Prostate gland (tissue), 2 donors: ENCODE data around the gene ECM1. TPM values are rescaled to one million over a fixed set of nuclear protein-coding genes. Genes with fewer than 3 reads are reported as not detected.

ENCODE experiments used
- DNase-seq: peaks from one replicate; pipeline ENCODE4 v3.0.0-alpha.2; 2019; ENCODE audit warnings: low spot score
- H3K27ac ChIP-seq, 2 donors: fragments of 200-600 bp; sonication (generic); 2 replicates each; pipeline ENCODE4 v1.5.1; 2017 to 2019
- H3K27me3 ChIP-seq: fragments of 200-600 bp; sonication (generic); replicated peaks from 2 replicates; pipeline ENCODE4 v1.5.1; 2019; ENCODE audit not compliant: insufficient read depth
- H3K36me3 ChIP-seq, 2 donors: fragments of 200-600 bp; sonication (generic); 1 replicate in 1 of 2; 2 replicates in 1 of 2; pipeline versions ENCODE4 v1.5.1 to v1.8.1; 2017 to 2019
- H3K4me1 ChIP-seq: fragments of 200-600 bp; sonication (generic); replicated peaks from 2 replicates; pipeline ENCODE4 v1.5.1; 2019
- H3K4me3 ChIP-seq, 2 donors: fragments of 200-600 bp; sonication (generic); 2 replicates each; pipeline ENCODE4 v1.5.1; 2017 to 2019
- H3K9me3 ChIP-seq: fragments of 200-600 bp; sonication (generic); 2 replicates; pipeline ENCODE4 v1.5.1; 2017
- POLR2A ChIP-seq: fragments of 450-650 bp; IDR thresholded peaks from one replicate; pipeline ENCODE4 v1.6.1; 2016; ENCODE audit warnings: antibody characterized with exemption, mild to moderate bottlenecking
- POLR2AphosphoS5 ChIP-seq: sonication (generic); formaldehyde crosslinking; IDR thresholded peaks from one replicate; pipeline ENCODE4 v1.6.1; 2017; ENCODE audit warnings: antibody characterized with exemption
- WGBS: methylation state at CpG from one replicate; pipeline ENCODE4 v1.1.5; 2018; 5-methylcytosine and 5-hydroxymethylcytosine counted together
- intact Hi-C: fragments of 100-400 bp; cut with DNase I; formaldehyde crosslinking; loops from one replicate; pipeline ENCODE4 v1.14.2; 2022
- microRNA-seq: library from miRNA; unstranded; fragments of <30 nt; microRNA quantifications from one replicate; pipeline ENCODE4, GENCODE V29; 2016
- small RNA-seq, 2 donors: library from RNA; depleted of rRNA; stranded (forward); fragments of <200 nt; gene quantifications; one replicate each; pipeline ENCODE3, GENCODE V24; 2016
- total RNA-seq, 2 donors: library from RNA; depleted of rRNA; stranded (reverse); fragments of >200 nt; gene quantifications; one replicate each; pipeline ENCODE4 v1.1.0, GENCODE V29; 2016
- TF ChIP-seq, protein P1 (sequence below), 4 experiments: fragments of 200-600 bp in 2 of 4; fragments of 450-650 bp in 2 of 4; sonication (generic) in 2 of 4; IDR thresholded peaks; 1 replicate in 3 of 4; 2 replicates in 1 of 4; pipeline ENCODE4 v1.5.1; 2016 to 2019; ENCODE audit warnings: antibody characterized with exemption in 4 of 4, mild to moderate bottlenecking in 2 of 4, moderate library complexity in 2 of 4

Gene ECM1
- total RNA-seq, 2 donors from 2014 or later, result 4.7 to 12.3 TPM

GRCh38 chr1:150560576-150561253 is 52.8 kb downstream of the ECM1 start:
- Histone ChIP-seq H3K4me1 (peaks cover 30% of the 10 kb centered on the region), H3K36me3 (no peaks in the 10 kb centered on the region), H3K4me3 (peak overlapping the region; percentile 31 to 43), H3K27ac (peak overlapping the region; percentile 100), H3K9me3 (no peaks in the 10 kb centered on the region), H3K27me3 (no peaks in the 10 kb centered on the region)
- peak; percentile 89 for DNase-seq
- TF ChIP-seq POLR2A (no peak), POLR2AphosphoS5 (no peak)
- TF ChIP-seq, protein P1, sequence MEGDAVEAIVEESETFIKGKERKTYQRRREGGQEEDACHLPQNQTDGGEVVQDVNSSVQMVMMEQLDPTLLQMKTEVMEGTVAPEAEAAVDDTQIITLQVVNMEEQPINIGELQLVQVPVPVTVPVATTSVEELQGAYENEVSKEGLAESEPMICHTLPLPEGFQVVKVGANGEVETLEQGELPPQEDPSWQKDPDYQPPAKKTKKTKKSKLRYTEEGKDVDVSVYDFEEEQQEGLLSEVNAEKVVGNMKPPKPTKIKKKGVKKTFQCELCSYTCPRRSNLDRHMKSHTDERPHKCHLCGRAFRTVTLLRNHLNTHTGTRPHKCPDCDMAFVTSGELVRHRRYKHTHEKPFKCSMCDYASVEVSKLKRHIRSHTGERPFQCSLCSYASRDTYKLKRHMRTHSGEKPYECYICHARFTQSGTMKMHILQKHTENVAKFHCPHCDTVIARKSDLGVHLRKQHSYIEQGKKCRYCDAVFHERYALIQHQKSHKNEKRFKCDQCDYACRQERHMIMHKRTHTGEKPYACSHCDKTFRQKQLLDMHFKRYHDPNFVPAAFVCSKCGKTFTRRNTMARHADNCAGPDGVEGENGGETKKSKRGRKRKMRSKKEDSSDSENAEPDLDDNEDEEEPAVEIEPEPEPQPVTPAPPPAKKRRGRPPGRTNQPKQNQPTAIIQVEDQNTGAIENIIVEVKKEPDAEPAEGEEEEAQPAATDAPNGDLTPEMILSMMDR (IDR thresholded peaks at IDR 0.05), result peak; percentile 89 to 96 (median 92)
- WGBS, result 15% methylated on average over 17 of the region's 17 CpGs
- intact Hi-C loops, result loop anchor here (2.0 to 5.0 kb wide), 2 partner anchors 60 to 252 kb away; no protein-coding TSS in a partner anchor

DNA sequence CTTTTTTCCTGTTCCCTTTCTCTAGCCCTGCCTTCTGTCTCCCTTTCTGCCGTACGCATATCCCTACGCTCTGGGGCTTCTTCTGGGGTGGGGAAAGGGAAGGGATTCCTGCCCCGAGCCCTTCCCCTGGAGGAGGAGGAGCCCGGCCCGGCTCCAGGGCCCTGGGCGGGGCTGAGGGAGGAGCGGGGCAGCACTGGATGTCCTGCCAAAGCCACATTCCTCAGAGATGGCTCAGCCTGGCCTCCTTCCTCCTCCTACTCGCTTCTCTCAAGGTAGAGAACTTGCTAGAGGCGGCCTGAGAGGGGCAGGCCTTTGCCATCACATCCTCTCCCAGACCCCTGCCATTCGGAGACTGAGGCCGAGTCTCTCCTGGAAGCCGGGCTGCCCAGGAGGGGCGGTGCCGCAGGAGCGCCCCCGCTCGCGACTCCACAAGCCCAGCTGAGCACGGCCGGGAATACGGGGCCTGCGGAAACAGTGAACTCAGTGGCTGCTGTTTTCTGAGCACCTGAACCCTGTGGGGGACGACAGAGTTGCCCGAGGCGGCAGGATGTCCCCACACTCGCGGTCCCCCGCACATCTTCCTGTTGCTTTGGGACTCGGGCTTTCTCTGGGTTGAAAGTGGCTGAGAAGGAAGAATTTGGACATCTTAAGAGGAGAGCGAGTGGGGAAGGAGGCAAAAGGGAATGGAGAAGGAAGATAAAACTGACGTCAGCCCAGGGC is 53.5 kb downstream of the ECM1 start:
- Histone ChIP-seq H3K27ac (peak overlapping the region; percentile 100), H3K4me3 (peak overlapping the region; percentile 31 to 43), H3K36me3 (no peaks in the 10 kb centered on the region), H3K9me3 (no peaks in the 10 kb centered on the region), H3K4me1 (peaks cover 34% of the 10 kb centered on the region), H3K27me3 (no peaks in the 10 kb centered on the region)
- TF ChIP-seq POLR2AphosphoS5 (peak; percentile 99), POLR2A (peak; percentile 85)
- TF ChIP-seq, protein P1 (IDR thresholded peaks at IDR 0.05), result peak in 2 of 4 experiments; percentile 19 to 24
- under 1% methylated on average over 32 of the region's 32 CpGs for WGBS
- DNase-seq, result peak; percentile 98
- intact Hi-C loops, result loop anchor here (2.0 to 5.0 kb wide), 2 partner anchors 59 to 251 kb away; no protein-coding TSS in a partner anchor

DNA sequence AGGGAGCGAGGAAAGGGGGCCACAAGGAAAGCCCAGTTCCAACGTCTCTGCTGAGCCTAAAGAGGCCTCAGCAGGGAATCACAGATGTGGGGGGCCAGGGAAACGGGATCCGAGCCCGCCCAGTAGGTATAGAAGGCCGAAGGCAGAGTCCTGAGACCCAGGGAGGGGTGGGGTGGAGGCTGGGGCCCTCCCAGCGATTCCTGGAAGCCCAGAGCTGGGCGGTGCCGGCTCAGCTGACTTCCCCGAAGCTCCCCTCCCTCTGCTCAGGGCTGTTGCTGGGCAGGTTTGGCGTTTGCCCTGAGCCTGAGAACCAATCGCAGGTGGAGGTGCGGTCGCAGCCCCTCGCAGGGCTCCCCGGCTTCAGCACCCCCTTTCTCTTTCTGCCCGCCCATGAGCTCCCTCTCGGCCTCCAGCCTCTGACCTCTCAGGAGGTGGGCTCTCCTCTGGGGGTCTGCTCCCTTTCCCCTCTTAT is 54.1 kb downstream of the ECM1 start:
- DNase-seq, result peak; percentile 97
- Histone ChIP-seq H3K9me3 (no peaks in the 10 kb centered on the region), H3K36me3 (no peaks in the 10 kb centered on the region), H3K4me3 (peak overlapping the region; percentile 31 to 43), H3K27ac (peak overlapping the region; percentile 100), H3K27me3 (no peaks in the 10 kb centered on the region), H3K4me1 (peaks cover 40% of the 10 kb centered on the region)
- TF ChIP-seq POLR2A (peak; percentile 56), POLR2AphosphoS5 (peak; percentile 99)
- TF ChIP-seq, protein P1 (IDR thresholded peaks at IDR 0.05), result no peak
- under 1% methylated on average over 14 of the region's 18 CpGs for WGBS
- intact Hi-C loops, result loop anchor here (2.0 to 5.0 kb wide), 3 partner anchors 17 to 250 kb away; partner anchors contain the start of gene MCL1

DNA sequence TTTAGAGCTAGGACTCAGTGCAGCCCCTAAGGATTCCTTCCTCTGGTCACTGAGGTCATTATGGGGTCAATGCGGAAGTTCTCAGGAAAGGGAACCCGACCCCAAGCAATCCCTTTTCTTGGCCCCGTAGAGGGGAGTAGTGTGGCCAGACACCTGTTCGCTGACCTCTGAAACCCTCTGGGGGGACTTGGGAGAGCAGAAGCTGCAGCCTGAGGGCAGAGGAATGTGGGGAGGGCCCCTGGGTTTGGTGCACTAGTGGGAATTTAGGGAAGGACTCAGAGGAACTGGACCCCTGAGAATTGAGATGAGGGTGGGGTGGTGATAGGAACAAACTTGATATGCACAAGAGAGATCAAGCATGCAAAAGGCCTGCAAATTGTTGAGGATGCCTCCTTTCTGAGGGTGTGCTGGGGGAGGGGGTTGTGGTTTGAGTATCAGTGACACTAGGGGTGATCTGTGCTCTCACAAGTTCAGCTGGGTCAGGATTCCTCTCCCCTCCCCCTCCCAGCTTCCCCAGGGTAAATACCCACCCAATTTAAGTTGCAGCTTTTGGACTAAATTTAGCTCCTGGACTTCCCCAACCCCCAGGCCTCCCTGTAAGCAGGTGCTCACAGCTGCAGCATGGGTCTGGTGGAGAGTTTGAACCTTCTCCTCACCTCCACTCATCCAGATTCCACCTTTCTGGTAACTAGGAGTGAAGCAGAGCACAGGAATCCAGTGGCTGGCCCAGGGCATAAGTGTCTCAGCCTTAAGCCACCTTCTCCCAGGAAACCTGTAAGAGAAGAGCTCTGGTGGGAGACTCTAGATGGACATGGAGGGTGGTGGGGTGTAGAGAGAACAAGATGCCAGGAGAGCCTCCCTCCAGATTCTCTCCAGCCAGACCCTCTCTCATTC is 54.8 kb downstream of the ECM1 start:
- no peaks in the 10 kb centered on the region for H3K9me3 ChIP-seq
- intact Hi-C loops, result loop anchor here (2.0 to 5.0 kb wide), 2 partner anchors 16 to 250 kb away; partner anchors contain the start of gene MCL1
- no peaks in the 10 kb centered on the region for H3K36me3 ChIP-seq
- 13% methylated on average over 4 of the region's 4 CpGs for WGBS
- H3K27ac ChIP-seq, result peak overlapping the region; percentile 100
- H3K4me1 ChIP-seq, result peaks cover 46% of the 10 kb centered on the region
- TF ChIP-seq POLR2A, result no peak
- TF ChIP-seq POLR2AphosphoS5, result no peak
- TF ChIP-seq, protein P1 (IDR thresholded peaks at IDR 0.05), result no peak
- no peaks in the 10 kb centered on the region for H3K27me3 ChIP-seq
- DNase-seq, result no peak
- H3K4me3 ChIP-seq, result peak overlapping the region; percentile 31 to 43

Small RNA genes lying within 50 kb of the gene (microRNA-seq; reads per million reads assigned to microRNA genes)
- not detected for gene MIR4257
- not detected for gene MIR6878

Small RNA genes lying within 50 kb of the gene (small RNA-seq; reads per million reads assigned to genes)
- gene MIR4257, result 0 reads per million in 2 donors

Other genes starting within 250 kb of the ECM1 start
- 100 to 1,000 TPM; 122 to 130 TPM for gene APH1A, start 239.1 kb upstream of the ECM1 start, total RNA-seq
- 1 to 10 TPM; 1.4 to 8.2 TPM for gene C1orf54, start 235.3 kb upstream of the ECM1 start, total RNA-seq
- 10 to 100 TPM in 1 of 2 donors, 1 to 10 TPM in 1; 6.9 to 10.1 TPM for gene CIART, start 225.6 kb upstream of the ECM1 start, total RNA-seq
- gene MRPS21, start 214.2 kb upstream of the ECM1 start, total RNA-seq, result 10 to 100 TPM; 40.1 to 49.0 TPM
- 10 to 100 TPM; 41.1 to 61.8 TPM for gene PRPF3, start 186.6 kb upstream of the ECM1 start, total RNA-seq
- gene RPRD2, start 144.0 kb upstream of the ECM1 start, total RNA-seq, result 10 to 100 TPM; 20.6 to 31.4 TPM
- 10 to 100 TPM; 17.4 to 30.2 TPM for gene TARS2, start 20.7 kb upstream of the ECM1 start, total RNA-seq
- gene FALEC, start 7.6 kb downstream of the ECM1 start, total RNA-seq, result not detected
- 1 to 10 TPM; 3.7 to 9.7 TPM for gene ADAMTSL4, start 41.3 kb downstream of the ECM1 start, total RNA-seq
- 100 to 1,000 TPM; 161 to 168 TPM for gene MCL1, start 71.5 kb downstream of the ECM1 start, total RNA-seq
- gene ENSA, start 121.5 kb downstream of the ECM1 start, total RNA-seq, result 100 to 1,000 TPM; 133 to 201 TPM
- 10 to 100 TPM; 25.0 to 39.8 TPM for gene GOLPH3L, start 189.0 kb downstream of the ECM1 start, total RNA-seq
- gene HORMAD1, start 212.8 kb downstream of the ECM1 start, total RNA-seq, result 10 to 100 TPM in 1 of 2 donors, not detected in 1; 16.5 TPM